ENCODE data around the gene ERC2.

ERC2 gene

DNA sequence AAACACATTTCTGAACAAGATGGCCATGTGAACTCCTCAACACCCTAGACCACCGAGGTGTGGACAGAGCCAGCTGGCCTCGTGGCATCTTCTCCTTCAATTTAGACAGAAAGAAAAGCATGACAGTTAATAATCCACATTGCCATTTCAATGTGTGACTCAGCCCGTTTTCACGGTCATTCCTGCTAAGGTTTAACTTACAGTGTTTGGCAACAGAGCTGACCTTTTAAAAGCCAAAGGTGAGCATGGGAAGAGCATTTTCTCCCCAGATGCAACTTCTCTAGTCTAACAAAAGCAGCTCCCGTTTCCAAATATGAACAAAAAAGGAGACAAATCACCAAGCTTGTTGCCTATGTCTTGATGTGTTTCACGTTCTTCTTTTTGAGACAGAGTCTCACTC is 563.6 kb downstream of the ERC2 start:
- no peak for DNase-seq

- no peak for DNase-seq
Observed at GRCh38 chr3:55903680-55904079, 564.6 kb downstream of the ERC2 start.

GRCh38 chr3:55902221-55902900 is 565.9 kb downstream of the ERC2 start:
- no peak for DNase-seq

GRCh38 chr3:55899887-55900286 is 568.4 kb downstream of the ERC2 start:
- no peak for DNase-seq

GRCh38 chr3:55897573-55898224 is 570.6 kb downstream of the ERC2 start:
- DNase-seq = no peak

DNA sequence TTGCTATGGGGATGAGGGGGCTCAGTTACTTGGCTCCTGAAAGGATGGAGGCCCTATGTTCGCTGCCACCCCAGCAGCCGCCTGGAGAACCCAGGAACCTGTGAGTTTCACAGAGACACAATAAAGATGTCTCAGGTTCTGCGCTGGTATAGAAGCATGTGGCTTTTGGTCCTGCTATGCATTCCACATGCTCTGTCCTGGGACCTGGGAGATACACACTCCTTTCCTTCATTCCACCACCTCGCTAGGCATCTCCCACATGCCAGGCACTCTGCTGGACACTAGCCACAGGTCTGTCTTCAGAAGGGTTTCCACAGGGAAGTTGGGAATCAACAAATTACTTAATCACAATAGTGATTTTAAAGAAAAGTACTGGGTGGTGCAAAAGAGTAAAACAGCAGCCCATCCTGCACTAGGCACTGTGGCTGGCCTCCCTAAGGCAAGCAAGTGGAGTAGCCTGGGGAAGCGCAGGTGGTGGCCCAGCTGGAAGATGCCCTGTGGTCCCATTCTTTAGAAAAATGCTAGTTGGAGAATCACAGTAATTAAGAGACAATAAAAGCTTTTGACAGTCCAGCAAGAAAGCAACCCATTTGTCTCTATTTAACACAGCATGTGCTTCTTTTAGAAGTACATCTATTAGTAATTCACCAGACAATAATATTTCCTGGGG is 572.2 kb downstream of the ERC2 start:
- no peak for DNase-seq

DNA sequence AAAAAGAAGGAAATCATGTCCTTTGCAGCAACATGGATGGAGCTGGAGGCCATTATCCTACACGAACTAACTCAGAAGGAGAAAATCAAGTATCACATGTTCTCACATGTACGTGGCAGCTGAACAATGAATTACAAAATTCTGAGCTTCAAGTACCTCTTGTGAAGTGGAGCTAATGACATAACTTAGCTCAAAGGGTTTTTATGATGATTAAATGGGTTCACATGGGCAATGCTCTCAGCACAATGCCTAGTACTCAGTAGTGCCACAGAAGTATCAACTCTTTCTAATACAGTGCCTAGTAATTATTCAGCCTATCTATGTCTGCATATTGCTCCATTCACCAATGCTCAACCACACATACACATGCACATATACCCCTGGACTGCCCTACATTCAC is 573.7 kb downstream of the ERC2 start:
- no peak for DNase-seq

GRCh38 chr3:55893045-55893664 is 575.1 kb downstream of the ERC2 start:
- no peak for DNase-seq

GRCh38 chr3:55891106-55891505 is 577.2 kb downstream of the ERC2 start:
- no peak for DNase-seq

DNA sequence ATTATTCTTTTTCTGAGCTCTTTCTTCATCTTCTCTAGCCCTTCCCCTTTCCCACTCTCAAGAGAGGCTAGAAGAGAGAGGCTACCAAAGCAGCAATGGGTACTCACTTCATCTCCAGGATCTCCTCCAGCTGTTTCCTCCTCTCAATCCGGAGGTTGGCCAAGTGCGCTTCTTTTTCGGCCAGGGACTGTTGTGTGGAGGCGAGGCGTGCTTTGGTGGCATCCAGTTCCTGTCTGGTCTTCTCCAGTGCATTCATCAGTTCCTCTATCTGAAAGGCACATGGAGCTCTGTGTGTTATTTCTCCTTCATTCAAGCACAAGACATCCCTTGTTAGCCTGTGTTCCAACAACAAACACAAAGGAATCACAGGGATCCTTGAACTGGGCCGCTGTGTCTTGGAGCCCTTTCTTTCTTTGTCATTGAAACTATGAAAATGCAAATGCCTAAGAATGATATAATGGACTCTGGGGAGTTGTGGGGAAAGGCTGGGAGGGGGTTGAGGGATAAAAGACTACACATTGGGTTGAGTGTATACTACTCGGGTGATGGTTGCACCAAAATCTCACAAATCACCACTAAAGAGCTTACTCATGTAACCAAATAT is 579.9 kb downstream of the ERC2 start:
- DNase-seq = no peak

DNA sequence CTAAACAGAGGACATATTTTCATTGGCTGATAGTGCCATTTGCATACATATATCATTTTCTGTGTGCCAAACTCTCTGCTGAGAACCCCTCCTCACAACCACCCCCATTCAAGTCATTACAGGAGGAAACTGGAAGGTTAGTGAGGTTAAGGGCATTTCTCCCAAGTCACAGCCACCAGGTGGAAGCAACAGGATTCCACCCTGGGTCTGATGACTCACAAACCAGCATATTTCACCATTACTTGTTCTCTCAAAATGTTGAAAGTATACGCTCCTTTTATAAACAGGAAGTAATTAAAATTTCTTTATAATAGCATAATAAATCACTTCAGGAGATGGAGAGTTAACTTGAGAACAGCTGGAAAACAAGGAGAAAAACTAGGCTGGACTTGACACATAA is 582.5 kb downstream of the ERC2 start:
- no peak for DNase-seq

DNA sequence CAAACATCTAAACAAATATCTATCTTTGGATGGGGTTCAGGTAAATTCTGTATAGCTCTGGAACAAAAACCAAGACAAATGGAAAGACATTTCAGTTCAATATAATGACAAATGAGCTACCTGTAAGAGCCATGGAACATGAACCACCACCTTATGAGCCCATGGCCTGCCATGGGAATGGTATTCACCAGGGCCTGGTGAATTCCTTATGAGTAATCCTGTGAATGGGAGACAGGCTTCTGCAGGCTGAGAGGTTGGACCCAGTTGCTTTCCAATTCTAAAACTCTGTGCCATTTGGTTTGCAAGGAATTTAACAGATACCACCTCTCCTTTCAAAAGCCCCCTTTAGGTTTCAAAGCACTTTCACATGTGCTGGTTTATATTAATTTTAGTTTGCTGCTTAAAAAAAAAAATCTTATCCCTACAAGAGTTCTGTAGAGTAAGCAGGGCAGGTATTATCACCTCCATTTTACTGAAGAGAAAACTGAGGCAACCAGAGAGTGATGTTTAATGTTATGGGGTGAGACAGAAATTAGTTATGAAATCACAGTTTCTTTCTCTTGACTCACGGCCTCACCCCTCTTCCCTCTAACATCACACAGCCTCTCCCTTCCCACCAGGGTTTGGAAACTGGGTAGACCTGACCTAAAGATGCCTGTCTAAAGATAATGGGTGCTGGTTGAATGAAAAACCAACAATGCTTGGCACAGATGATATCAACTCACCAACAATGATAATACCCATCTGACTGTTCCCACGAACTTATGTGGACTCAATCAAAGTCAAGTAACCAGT is 583.6 kb downstream of the ERC2 start:
- no peak for DNase-seq

- DNase-seq = peak in 1 of 3 donors; percentile 4
Observed at GRCh38 chr3:55884066-55884465, 584.2 kb downstream of the ERC2 start.

GRCh38 chr3:55882006-55882405 is 586.3 kb downstream of the ERC2 start:
- no peak for DNase-seq

GRCh38 chr3:55880357-55880756 is 587.9 kb downstream of the ERC2 start:
- DNase-seq = no peak

- no peak for DNase-seq
Observed at GRCh38 chr3:55879901-55880331, 588.4 kb downstream of the ERC2 start.

DNA sequence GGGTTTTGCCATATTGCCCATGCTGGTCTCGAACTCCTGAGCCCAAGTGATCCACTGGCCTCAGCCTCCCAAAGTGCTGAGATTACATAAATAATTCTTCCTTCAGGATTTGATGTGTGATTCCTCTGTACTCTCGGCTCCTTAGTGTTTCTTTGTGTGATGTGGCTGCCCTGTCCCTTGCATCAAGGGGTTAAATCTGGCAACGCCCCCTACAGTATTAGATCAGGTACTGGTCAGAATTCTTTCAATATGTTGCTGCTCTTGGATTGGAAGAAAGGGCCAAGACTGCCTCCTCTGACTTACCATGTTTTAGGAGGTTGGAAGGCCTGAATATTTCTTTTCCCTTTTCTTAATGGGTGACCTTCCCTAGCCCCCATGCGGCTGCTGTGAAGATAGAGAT is 590.6 kb downstream of the ERC2 start:
- no peak for DNase-seq

DNA sequence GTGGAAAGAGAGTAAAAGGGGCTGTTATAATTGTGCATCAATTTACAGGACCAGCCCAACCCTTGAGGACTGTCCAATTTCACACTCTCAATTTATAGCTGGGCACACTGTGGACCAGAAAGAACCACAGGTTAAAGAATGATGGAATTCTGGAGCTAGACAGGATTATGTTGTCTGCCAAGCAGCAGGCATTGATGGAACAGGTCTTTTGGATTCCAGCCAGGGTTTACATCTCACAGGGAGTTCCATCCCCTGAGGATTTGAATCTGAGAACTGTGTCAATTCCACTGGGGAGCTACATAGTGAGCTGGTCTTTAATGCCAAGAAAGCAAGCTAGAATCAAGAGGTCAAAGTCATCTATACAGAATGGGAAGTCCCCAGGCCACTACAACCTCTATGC is 591.7 kb downstream of the ERC2 start:
- no peak for DNase-seq

- no peak for DNase-seq
Observed at GRCh38 chr3:55875113-55875512, 593.2 kb downstream of the ERC2 start.

DNA sequence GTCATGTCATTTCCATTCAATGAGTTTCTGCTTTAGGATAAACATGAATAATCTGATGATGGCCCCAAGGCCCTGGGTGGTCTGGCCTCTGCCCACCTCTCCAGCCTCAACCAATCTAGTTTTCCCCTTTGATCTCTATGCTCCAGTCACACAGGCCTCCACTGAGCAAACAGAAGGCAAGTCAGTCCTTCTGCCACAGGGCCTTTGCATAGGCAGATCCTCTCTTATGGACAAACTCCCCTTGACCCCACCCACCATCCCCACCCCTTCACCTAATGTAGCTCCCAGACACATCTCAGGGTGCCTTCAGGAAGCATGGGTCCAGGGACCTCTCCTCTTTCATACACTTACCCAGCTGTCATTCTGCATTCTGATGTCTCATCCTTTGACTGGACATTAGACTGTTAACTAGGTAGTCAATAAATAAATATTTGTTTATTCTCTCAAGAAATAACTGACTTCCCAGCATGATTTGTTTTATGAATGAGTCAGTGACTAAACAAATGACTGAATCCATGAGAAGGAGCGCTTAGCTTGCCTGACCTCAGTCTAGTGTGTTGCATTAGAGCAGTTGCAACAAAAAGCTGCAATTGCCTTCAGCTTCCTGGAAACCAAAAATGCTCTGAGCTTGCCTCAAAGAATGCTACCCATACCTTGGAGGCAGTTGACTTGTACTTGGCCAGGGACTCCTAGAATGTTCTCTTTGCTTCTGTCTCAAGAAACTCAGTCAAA is 594.6 kb downstream of the ERC2 start:
- DNase-seq = no peak

- no peak for DNase-seq
Observed at GRCh38 chr3:55870594-55870993, 597.7 kb downstream of the ERC2 start.

GRCh38 chr3:55868347-55868746 is 599.9 kb downstream of the ERC2 start:
- DNase-seq = no peak
